ENCODE measurements around the gene POLR1G. TPM values are rescaled to one million over a fixed set of nuclear protein-coding genes. Genes with fewer than 3 reads are reported as not detected.

POLR1G gene
- total and polyA plus RNA-seq, 9 of the 15 experiments (the other 6 are each of a cell fraction or from before 2014, with no cell fraction given) = 3.0 to 50.1 (median 27.4) TPM

GRCh38 chr19:45406226-45407090, at the start of gene POLR1G (continued):
- TF ChIP-seq ZNF609 (CRISPR knock-in tag; IDR thresholded peaks at IDR 0.05; ENCODE audit: borderline replicate concordance) = no peak
- no peak for TF ChIP-seq ZNF324 (CRISPR knock-in tag; IDR thresholded peaks at IDR 0.05)
- TF ChIP-seq SMAD2 (IDR thresholded peaks at IDR 0.05; ENCODE audit: low read depth, low read length) = no peak
- TF ChIP-seq SMAD4 (CRISPR knock-in tag; conservative IDR thresholded peaks at IDR 0.05) = peak; percentile 64
- TF ChIP-seq RUNX1 (IDR thresholded peaks at IDR 0.05; ENCODE audit: low read depth) = no peak
- peak; percentile 46; the same call in 1 of the 2 replicates for TF ChIP-seq ZNF431 (CRISPR knock-in tag; IDR thresholded peaks at IDR 0.05)
- TF ChIP-seq ZNF23 (CRISPR knock-in tag; IDR thresholded peaks at IDR 0.05) = no peak
- TF ChIP-seq ZNF696 (CRISPR knock-in tag; conservative IDR thresholded peaks at IDR 0.05) = no peak
- no peak for TF ChIP-seq SAFB (IDR thresholded peaks at IDR 0.05; ENCODE audit: borderline replicate concordance, low read depth, low read length)
- TF ChIP-seq ETS1 (conservative IDR thresholded peaks at IDR 0.05; ENCODE audit: control insufficient read depth, low read depth, low read length) = peak; percentile 95; the same call in 1 of the 2 replicates
- TF ChIP-seq CBX5 (IDR thresholded peaks at IDR 0.05; ENCODE audit: borderline replicate concordance, low read depth) = no peak
- TF ChIP-seq GTF2A2 (tag; IDR thresholded peaks at IDR 0.05) = no peak
- TF ChIP-seq KDM1A (IDR thresholded peaks at IDR 0.05) = no peak
- no peak for TF ChIP-seq ZNF165 (CRISPR knock-in tag; IDR thresholded peaks at IDR 0.05; ENCODE audit: borderline replicate concordance)
- TF ChIP-seq ZFP30 (CRISPR knock-in tag; IDR thresholded peaks at IDR 0.05; ENCODE audit: borderline replicate concordance) = no peak
- no peak for TF ChIP-seq CREBBP (IDR thresholded peaks at IDR 0.05; ENCODE audit: low read depth, low read length)
- peak; percentile 97 for TF ChIP-seq JUND (IDR thresholded peaks at IDR 0.05; ENCODE audit: borderline replicate concordance, low read depth, low read length)
- no peak for TF ChIP-seq JUND (tag; IDR thresholded peaks at IDR 0.05; ENCODE audit: borderline replicate concordance, low read depth, low read length)
- TF ChIP-seq ZNF197 (CRISPR knock-in tag; IDR thresholded peaks at IDR 0.05; ENCODE audit: low read depth) = no peak
- no peak for TF ChIP-seq NR4A1 (CRISPR knock-in tag; IDR thresholded peaks at IDR 0.05)
- no peak for TF ChIP-seq NR4A1 (tag; IDR thresholded peaks at IDR 0.05)
- TF ChIP-seq DACH1 (IDR thresholded peaks at IDR 0.05; ENCODE audit: partially characterized antibody) = no peak
- TF ChIP-seq SUPT5H (IDR thresholded peaks at IDR 0.05) = peak; percentile 87
- no peak for TF ChIP-seq RBM34 (IDR thresholded peaks at IDR 0.05; ENCODE audit: borderline replicate concordance, insufficient read depth, low read length)
- TF ChIP-seq SLC30A9 (CRISPR knock-in tag; IDR thresholded peaks at IDR 0.05) = no peak

Data from K562 (cell line).